Ectodermal cell (in vitro differentiated cells): ENCODE measurements around the gene OSBP.

Experiments used
- H3K27ac ChIP-seq: 2 replicates; pipeline ENCODE4 v1.7.0; 2013; ENCODE audit warnings: mild to moderate bottlenecking, low read depth, low read length; ENCODE audit not compliant: insufficient read depth, poor library complexity, severe bottlenecking
- H3K27me3 ChIP-seq: 2 replicates; pipeline ENCODE4 v1.7.0; 2013; ENCODE audit warnings: mild to moderate bottlenecking, low read length; ENCODE audit not compliant: insufficient read depth, control insufficient read depth, poor library complexity, severe bottlenecking
- H3K36me3 ChIP-seq: one replicate; pipeline ENCODE4 v1.7.0; 2013; ENCODE audit warnings: low read length; ENCODE audit not compliant: control insufficient read depth, insufficient read depth
- H3K4me1 ChIP-seq: one replicate; pipeline ENCODE4 v1.7.0; 2013; ENCODE audit warnings: low read length; ENCODE audit not compliant: control insufficient read depth, insufficient read depth
- H3K4me3 ChIP-seq: 2 replicates; pipeline ENCODE4 v1.7.0; 2013; ENCODE audit warnings: low read depth, low read length, control low read depth; ENCODE audit not compliant: insufficient read depth
- H3K9me3 ChIP-seq: 2 replicates; pipeline ENCODE4 v1.7.0; 2013; ENCODE audit warnings: mild to moderate bottlenecking, low read length, moderate library complexity; ENCODE audit not compliant: control insufficient read depth
- WGBS, 2 experiments: methylation state at CpG; one replicate each; pipeline ENCODE4 v1.1.7; 2013; ENCODE audit warnings: missing lambda C conversion rate in 2 of 2; 5-methylcytosine and 5-hydroxymethylcytosine counted together

Gene OSBP

GRCh38 chr11:59610289-59610688, 5.3 kb downstream of the OSBP start:
- peaks cover 37% of the 10 kb centered on the region for H3K36me3 ChIP-seq
- H3K27me3 ChIP-seq, result no peaks in the 10 kb centered on the region
- 95 to 97% methylated on average over 7 of the region's 7 CpGs for WGBS, 2 experiments
- H3K4me3 ChIP-seq, result no peak overlapping the region
- H3K4me1 ChIP-seq, result peaks cover 10% of the 10 kb centered on the region
- no peaks in the 10 kb centered on the region for H3K9me3 ChIP-seq
- no peak overlapping the region for H3K27ac ChIP-seq

GRCh38 chr11:59607703-59608454, 7.7 kb downstream of the OSBP start:
- WGBS, 2 experiments, result 96 to 97% methylated on average over 4 to 6 of the region's 6 CpGs
- H3K27ac ChIP-seq, result no peak overlapping the region
- peaks cover 37% of the 10 kb centered on the region for H3K36me3 ChIP-seq
- H3K4me3 ChIP-seq, result no peak overlapping the region
- no peaks in the 10 kb centered on the region for H3K27me3 ChIP-seq
- no peaks in the 10 kb centered on the region for H3K4me1 ChIP-seq
- H3K9me3 ChIP-seq, result no peaks in the 10 kb centered on the region

DNA sequence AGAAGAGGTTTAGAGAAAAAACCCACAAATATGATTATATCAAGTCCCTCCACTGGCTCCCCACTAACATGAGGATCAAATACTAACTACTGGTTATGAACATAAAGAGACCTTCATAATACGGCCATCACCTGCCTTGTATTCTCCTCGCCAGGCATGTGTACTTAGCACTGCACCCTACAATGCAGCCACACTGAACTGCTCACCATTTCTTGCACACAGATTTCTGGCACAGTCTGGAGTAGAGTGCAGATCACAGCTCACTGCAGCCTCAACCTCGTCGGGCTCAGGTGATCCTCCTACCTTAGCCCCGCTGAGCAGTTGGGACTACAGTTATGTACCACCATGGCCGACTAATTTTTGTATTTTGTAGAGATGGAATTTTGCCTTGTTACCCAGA, 13.1 kb downstream of the OSBP start:
- WGBS, 2 experiments, result 93 to 94% methylated on average over 6 of the region's 6 CpGs
- Histone ChIP-seq H3K27me3 (no peaks in the 10 kb centered on the region), H3K4me1 (no peaks in the 10 kb centered on the region), H3K9me3 (no peaks in the 10 kb centered on the region), H3K27ac (no peak overlapping the region), H3K4me3 (no peak overlapping the region), H3K36me3 (peaks cover 50% of the 10 kb centered on the region)

GRCh38 chr11:59601788-59602187, 13.8 kb downstream of the OSBP start:
- no peaks in the 10 kb centered on the region for H3K27me3 ChIP-seq
- H3K4me1 ChIP-seq, result no peaks in the 10 kb centered on the region
- WGBS, 2 experiments, result 95 to 96% methylated on average over 4 of the region's 4 CpGs
- H3K36me3 ChIP-seq, result peaks cover 46% of the 10 kb centered on the region
- no peaks in the 10 kb centered on the region for H3K9me3 ChIP-seq
- H3K27ac ChIP-seq, result no peak overlapping the region
- H3K4me3 ChIP-seq, result no peak overlapping the region

DNA sequence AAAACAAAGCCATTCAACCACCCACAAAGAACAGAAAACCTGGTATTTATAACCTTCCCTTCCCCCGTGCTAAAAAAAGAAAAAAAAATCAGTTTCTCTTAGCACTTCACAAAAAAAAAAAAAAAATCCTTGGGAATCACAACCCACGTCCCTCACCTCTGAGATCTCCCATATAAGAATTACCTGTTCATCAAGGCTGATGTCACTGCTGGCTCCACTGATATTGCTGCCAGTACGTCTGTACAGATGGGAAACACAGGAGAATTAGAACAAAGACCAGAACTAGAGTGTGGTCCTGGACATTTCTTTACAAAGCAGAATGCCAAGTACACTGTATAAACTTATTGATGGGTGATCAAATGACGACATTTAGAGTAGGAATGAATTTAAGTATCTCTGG, 14.9 kb downstream of the OSBP start:
- WGBS, 2 experiments, result 93 to 96% methylated on average over 4 of the region's 4 CpGs

GRCh38 chr11:59600234-59600633, 15.3 kb downstream of the OSBP start:
- Histone ChIP-seq H3K27me3 (no peaks in the 10 kb centered on the region), H3K36me3 (peaks cover 39% of the 10 kb centered on the region), H3K27ac (no peak overlapping the region), H3K4me3 (no peak overlapping the region), H3K9me3 (no peaks in the 10 kb centered on the region), H3K4me1 (no peaks in the 10 kb centered on the region)
- WGBS, 2 experiments, result 90 to 93% methylated on average over 2 of the region's 2 CpGs

More for the DNA sequence above, 14.9 kb downstream of the OSBP start:
- peaks cover 40% of the 10 kb centered on the region for H3K36me3 ChIP-seq
- no peaks in the 10 kb centered on the region for H3K27me3 ChIP-seq
- no peak overlapping the region for H3K4me3 ChIP-seq
- H3K9me3 ChIP-seq, result no peaks in the 10 kb centered on the region
- no peak overlapping the region for H3K27ac ChIP-seq
- H3K4me1 ChIP-seq, result no peaks in the 10 kb centered on the region

- no peak overlapping the region for H3K4me3 ChIP-seq
- no peaks in the 10 kb centered on the region for H3K27me3 ChIP-seq
- no peak overlapping the region for H3K27ac ChIP-seq
- peaks cover 49% of the 10 kb centered on the region for H3K36me3 ChIP-seq
- H3K9me3 ChIP-seq, result no peaks in the 10 kb centered on the region
- WGBS, 2 experiments, result no CpG with 5 or more reads among the region's 1 CpG
- H3K4me1 ChIP-seq, result no peaks in the 10 kb centered on the region
These were observed 16.6 kb downstream of the OSBP start for GRCh38 chr11:59598961-59599360.

DNA sequence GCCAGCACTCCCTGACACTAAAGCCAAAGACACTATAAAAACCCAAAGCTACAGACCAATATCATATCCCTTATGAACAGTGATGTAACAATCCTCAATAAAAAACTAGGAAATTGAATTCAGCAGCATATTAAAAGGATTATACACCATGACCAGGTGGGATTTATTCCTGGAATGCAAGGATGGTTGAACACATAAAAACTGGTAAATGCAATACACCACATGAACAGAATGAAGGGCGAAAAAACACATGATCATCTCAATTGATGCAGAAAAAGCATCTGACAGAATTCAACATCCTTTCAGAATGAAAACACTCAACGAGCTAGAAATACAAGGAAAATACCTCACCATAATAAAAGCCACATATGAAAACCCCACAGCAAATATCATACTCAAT, 31.3 kb downstream of the OSBP start:
- no peaks in the 10 kb centered on the region for H3K4me1 ChIP-seq
- no peaks in the 10 kb centered on the region for H3K27me3 ChIP-seq
- no peaks in the 10 kb centered on the region for H3K9me3 ChIP-seq
- no peak overlapping the region for H3K4me3 ChIP-seq
- peaks cover 9% of the 10 kb centered on the region for H3K36me3 ChIP-seq
- 94 to 97% methylated on average over 2 of the region's 2 CpGs for WGBS, 2 experiments
- H3K27ac ChIP-seq, result no peak overlapping the region

DNA sequence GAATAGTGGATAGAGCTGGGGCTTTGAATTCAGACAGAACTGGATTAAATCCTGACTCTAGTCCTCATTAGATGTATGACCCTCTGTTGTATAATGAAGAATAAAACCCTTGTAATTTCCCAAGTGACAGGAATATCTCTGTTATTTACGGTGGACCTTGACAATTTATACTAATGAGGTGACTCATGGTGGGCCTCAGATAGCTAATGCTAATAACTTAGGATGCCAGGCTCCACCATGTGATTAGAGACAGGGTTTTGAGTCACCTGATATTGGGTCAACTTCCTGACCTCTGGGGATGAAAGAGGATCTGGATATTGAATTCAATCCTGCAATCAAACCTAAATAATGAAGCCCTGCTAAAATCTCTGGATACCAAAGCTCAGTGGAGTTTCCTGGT, 33.6 kb downstream of the OSBP start:
- Histone ChIP-seq H3K4me3 (no peak overlapping the region), H3K36me3 (peaks cover 23% of the 10 kb centered on the region), H3K27me3 (no peaks in the 10 kb centered on the region), H3K4me1 (no peaks in the 10 kb centered on the region), H3K9me3 (no peaks in the 10 kb centered on the region), H3K27ac (no peak overlapping the region)
- 93% methylated on average over 1 of the region's 1 CpG for WGBS, 2 experiments

- Histone ChIP-seq H3K27me3 (no peaks in the 10 kb centered on the region), H3K27ac (no peak overlapping the region), H3K4me3 (no peak overlapping the region), H3K9me3 (no peaks in the 10 kb centered on the region), H3K4me1 (no peaks in the 10 kb centered on the region), H3K36me3 (peaks cover 25% of the 10 kb centered on the region)
- 88 to 90% methylated on average over 1 of the region's 1 CpG for WGBS, 2 experiments
These were observed 37.2 kb downstream of the OSBP start for GRCh38 chr11:59578369-59578768.
